ENCODE data around the gene FXN.

FXN gene

DNA sequence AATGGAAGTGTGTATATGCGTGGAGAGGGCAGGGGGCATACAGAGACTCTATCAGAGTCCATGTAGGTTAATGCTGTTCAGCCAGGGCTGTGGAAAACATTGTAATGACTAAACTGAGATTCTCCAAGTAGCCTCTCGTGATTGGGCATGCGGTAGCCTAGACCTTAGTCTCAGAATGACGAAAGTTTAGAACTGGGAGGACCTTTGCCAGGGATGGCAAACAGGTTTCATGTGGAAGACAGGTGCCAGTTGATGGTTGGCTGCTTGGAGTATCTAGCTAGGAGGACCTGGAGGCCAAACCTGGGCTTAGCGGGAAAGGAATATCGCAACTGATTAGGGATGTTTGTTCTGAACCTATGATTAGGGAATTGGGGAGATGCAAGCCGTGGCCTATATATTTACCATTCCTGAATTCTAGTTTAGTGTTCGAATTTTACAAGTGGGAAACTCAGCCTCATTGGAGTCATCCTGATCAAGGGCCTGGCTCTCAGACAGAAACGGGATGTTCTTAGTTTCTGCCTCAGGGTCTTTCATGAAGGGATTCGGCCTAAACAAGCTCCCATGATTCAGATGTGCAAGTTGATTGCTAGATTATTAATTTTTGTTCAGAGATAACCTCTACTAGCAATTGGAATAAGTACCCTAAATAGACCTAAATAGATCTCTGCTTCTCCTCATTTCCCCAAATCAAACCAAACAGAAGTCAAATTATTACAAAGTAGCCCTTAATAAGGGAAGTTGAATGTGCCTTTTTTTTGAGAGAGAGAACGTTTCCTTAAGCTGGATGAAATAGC lies 111.7 kb downstream of the FXN start:
- DNase-seq = no peak

DNA sequence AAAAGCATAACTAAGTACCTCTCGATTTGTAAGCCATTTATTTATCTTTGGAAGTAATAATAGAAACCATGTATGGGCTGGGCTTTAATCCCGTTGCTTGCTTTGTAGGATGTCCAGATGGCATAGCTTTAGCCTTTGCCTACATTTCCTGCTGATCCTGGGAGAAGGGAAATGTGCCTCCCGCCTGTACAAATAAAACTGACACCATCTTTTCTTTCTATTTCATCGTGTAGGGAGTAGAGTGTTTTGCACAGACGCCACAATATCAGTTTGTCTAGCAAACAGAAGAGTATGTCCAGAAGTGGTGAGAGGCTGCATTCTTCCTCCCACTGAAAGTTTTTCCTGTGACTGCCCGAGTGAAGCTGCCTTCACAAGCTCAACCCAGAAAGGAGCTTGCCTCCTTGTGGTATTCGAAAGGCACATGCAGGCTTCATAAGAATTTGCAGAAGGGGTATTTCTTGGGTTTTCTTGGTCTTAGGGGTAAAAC lies 113.8 kb downstream of the FXN start:
- no peak for DNase-seq
